ENCODE measurements around the gene CLDN10. TPM values are rescaled to one million over a fixed set of nuclear protein-coding genes. Genes with fewer than 3 reads are reported as not detected.
"Not testable (repeated sequence)": the region's sequence is repeated elsewhere in the genome, so short reads cannot be mapped to it uniquely, and the experiment has no call there.

The CLDN10 gene
- total RNA-seq, 1 experiment from 2014 or later = not detected

- no peaks in the 10 kb centered on the region for H3K9me3 ChIP-seq (ENCODE audit: low read length)
- POLR2A ChIA-PET (ENCODE audit: unreplicated experiment) = no interaction called here
- no peaks in the 10 kb centered on the region for H3K36me3 ChIP-seq (ENCODE audit: low read depth, low read length)
- no peak overlapping the region for H3K27ac ChIP-seq (ENCODE audit: low read length)
- no peaks in the 10 kb centered on the region for H3K79me2 ChIP-seq (ENCODE audit: low read length)
- H2AFZ ChIP-seq (ENCODE audit: low read length) = no peak overlapping the region
- BruUV-seq (replicated peaks) = no TSS peak
- H3K4me2 ChIP-seq (ENCODE audit: low read length) = no peak overlapping the region
- H3K9me2 ChIP-seq (replicated peaks; ENCODE audit: low read length) = no peaks in the 10 kb centered on the region
- intact Hi-C loops (cut with micrococcal nuclease) = no loop called here
- H3K9ac ChIP-seq (ENCODE audit: low read length) = no peak overlapping the region
- H4K20me1 ChIP-seq (ENCODE audit: low read length) = no peaks in the 10 kb centered on the region
- ATAC-seq = no peak
- H3K27me3 ChIP-seq (ENCODE audit: low read length) = no peaks in the 10 kb centered on the region
- H3K4me1 ChIP-seq (ENCODE audit: insufficient read depth, low read length) = peaks cover 30% of the 10 kb centered on the region
- DNase-seq = no peak
- CTCF ChIA-PET = no interaction called here
- no peak for TF ChIP-seq CTCF (conservative IDR thresholded peaks at IDR 0.05; ENCODE audit: low read depth, low read length)
- TF ChIP-seq EZH2phosphoT487 (IDR thresholded peaks at IDR 0.05; ENCODE audit: borderline replicate concordance, low read length) = no peak
- TF ChIP-seq EZH2 (IDR thresholded peaks at IDR 0.05; ENCODE audit: low read length, unreplicated experiment) = no peak
- H3K4me3 ChIP-seq (ENCODE audit: low read length) = no peak overlapping the region
- no peaks in the 10 kb centered on the region for H3F3A ChIP-seq (ENCODE audit: low read length, unreplicated experiment)
Observed at GRCh38 chr13:95560387-95560786, 7.9 kb downstream of the CLDN10 start.

- ChIA-PET CTCF (interaction anchor here (0.5 to 1.6 kb wide), 3 partner anchors 26 to 70 kb away, joined by 3 to 8 read pairs (median 5); no protein-coding TSS in a partner anchor), POLR2A (ENCODE audit: unreplicated experiment) (interaction anchor here (0.5 kb wide), 1 partner anchor 292 kb away, joined by 3 read pairs; no protein-coding TSS in a partner anchor)
- Histone ChIP-seq H3K9me2 (replicated peaks; ENCODE audit: low read length) (no peaks in the 10 kb centered on the region), H3K4me3 (ENCODE audit: low read length) (no peak overlapping the region), H3K36me3 (ENCODE audit: low read depth, low read length) (no peaks in the 10 kb centered on the region), H3K27ac (ENCODE audit: low read length) (no peak overlapping the region), H4K20me1 (ENCODE audit: low read length) (no peaks in the 10 kb centered on the region), H3K9ac (ENCODE audit: low read length) (no peak overlapping the region), H3K4me1 (ENCODE audit: insufficient read depth, low read length) (peaks cover 15% of the 10 kb centered on the region), H3K4me2 (ENCODE audit: low read length) (no peak overlapping the region), H3F3A (ENCODE audit: low read length, unreplicated experiment) (no peaks in the 10 kb centered on the region), H3K9me3 (ENCODE audit: low read length) (no peaks in the 10 kb centered on the region), H3K79me2 (ENCODE audit: low read length) (no peaks in the 10 kb centered on the region), H3K27me3 (ENCODE audit: low read length) (no peaks in the 10 kb centered on the region), H2AFZ (ENCODE audit: low read length) (no peak overlapping the region)
- no peak for DNase-seq
- TF ChIP-seq EZH2phosphoT487 (IDR thresholded peaks at IDR 0.05; ENCODE audit: borderline replicate concordance, low read length) = no peak
- peak; percentile 45 for TF ChIP-seq CTCF (conservative IDR thresholded peaks at IDR 0.05; ENCODE audit: low read depth, low read length)
- intact Hi-C loops (cut with micrococcal nuclease) = loop anchor here (2.0 kb wide), 1 partner anchor 69 kb away; no protein-coding TSS in a partner anchor
- no TSS peak for BruUV-seq (replicated peaks)
- ATAC-seq = peak; percentile 59
Observed at GRCh38 chr13:95564091-95564490, 11.6 kb downstream of the CLDN10 start.

DNA sequence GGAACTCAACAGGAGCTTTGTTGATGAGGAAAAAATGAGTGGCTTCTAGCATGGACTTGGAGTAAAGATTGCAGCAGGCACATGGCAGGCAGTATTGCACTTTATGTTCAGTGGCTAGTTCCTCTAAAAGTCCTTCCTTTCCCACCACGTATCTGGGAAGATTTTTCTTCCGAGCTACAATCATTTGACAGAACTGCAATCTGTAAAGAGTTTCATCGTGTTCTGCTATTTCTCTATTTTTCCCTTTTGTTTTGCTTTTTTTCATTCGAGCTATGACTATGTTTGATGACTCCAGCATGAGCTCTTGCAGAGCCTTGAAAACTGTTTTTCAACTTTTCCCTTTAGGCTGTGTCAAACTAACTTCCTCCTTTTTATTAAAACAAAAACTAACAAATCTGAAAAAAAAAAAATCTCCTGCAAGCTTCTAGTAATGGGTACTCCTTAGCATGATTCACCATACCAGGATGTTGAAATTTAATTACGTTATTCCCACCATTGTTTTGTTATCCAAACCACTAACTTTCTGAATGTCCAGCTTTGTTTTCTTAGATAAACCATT lies 12.3 kb downstream of the CLDN10 start:
- H3K4me1 ChIP-seq (ENCODE audit: insufficient read depth, low read length) = peaks cover 9% of the 10 kb centered on the region
- H3K36me3 ChIP-seq (ENCODE audit: low read depth, low read length) = no peaks in the 10 kb centered on the region
- intact Hi-C loops (cut with micrococcal nuclease) = loop anchor here (2.0 kb wide), 1 partner anchor 70 kb away; no protein-coding TSS in a partner anchor
- no peaks in the 10 kb centered on the region for H3K9me3 ChIP-seq (ENCODE audit: low read length)
- ChIA-PET CTCF (interaction anchor here (0.5 to 1.6 kb wide), 4 partner anchors 27 to 71 kb away, joined by 3 to 8 read pairs (median 5); no protein-coding TSS in a partner anchor), POLR2A (ENCODE audit: unreplicated experiment) (interaction anchor here (0.5 kb wide), 1 partner anchor 293 kb away, joined by 3 read pairs; no protein-coding TSS in a partner anchor)
- H3K27ac ChIP-seq (ENCODE audit: low read length) = no peak overlapping the region
- H3F3A ChIP-seq (ENCODE audit: low read length, unreplicated experiment) = no peaks in the 10 kb centered on the region
- no TSS peak for BruUV-seq (replicated peaks)
- H3K79me2 ChIP-seq (ENCODE audit: low read length) = no peaks in the 10 kb centered on the region
- DNase-seq = peak; percentile 23
- TF ChIP-seq EZH2 (IDR thresholded peaks at IDR 0.05; ENCODE audit: low read length, unreplicated experiment) (no peak), EZH2phosphoT487 (IDR thresholded peaks at IDR 0.05; ENCODE audit: borderline replicate concordance, low read length) (no peak), CTCF (conservative IDR thresholded peaks at IDR 0.05; ENCODE audit: low read depth, low read length) (no peak)
- no peak overlapping the region for H3K4me3 ChIP-seq (ENCODE audit: low read length)
- no peaks in the 10 kb centered on the region for H3K9me2 ChIP-seq (replicated peaks; ENCODE audit: low read length)
- no peaks in the 10 kb centered on the region for H4K20me1 ChIP-seq (ENCODE audit: low read length)
- no peak overlapping the region for H3K9ac ChIP-seq (ENCODE audit: low read length)
- peak; percentile 37; the same call in 1 of the 2 replicates for ATAC-seq
- H2AFZ ChIP-seq (ENCODE audit: low read length) = no peak overlapping the region
- no peak overlapping the region for H3K4me2 ChIP-seq (ENCODE audit: low read length)
- H3K27me3 ChIP-seq (ENCODE audit: low read length) = no peaks in the 10 kb centered on the region

- ATAC-seq; H3K27ac ChIP-seq (ENCODE audit: low read length); POLR2A ChIA-PET (ENCODE audit: unreplicated experiment); H3K27me3 ChIP-seq (ENCODE audit: low read length); H3K79me2 ChIP-seq (ENCODE audit: low read length); H3K9me2 ChIP-seq (replicated peaks; ENCODE audit: low read length); H3K4me3 ChIP-seq (ENCODE audit: low read length); DNase-seq; H3K9me3 ChIP-seq (ENCODE audit: low read length); BruUV-seq (replicated peaks); H3K4me2 ChIP-seq (ENCODE audit: low read length); H3K36me3 ChIP-seq (ENCODE audit: low read depth, low read length); H3K9ac ChIP-seq (ENCODE audit: low read length); H3K4me1 ChIP-seq (ENCODE audit: insufficient read depth, low read length); CTCF ChIA-PET; H4K20me1 ChIP-seq (ENCODE audit: low read length); H2AFZ ChIP-seq (ENCODE audit: low read length); H3F3A ChIP-seq (ENCODE audit: low read length, unreplicated experiment): not testable (repeated sequence)
- intact Hi-C loops (cut with micrococcal nuclease) = loop anchor here (2.0 kb wide), 1 partner anchor 71 kb away; no protein-coding TSS in a partner anchor
Observed at GRCh38 chr13:95565758-95566157, 13.2 kb downstream of the CLDN10 start.

All from PC-3 (cell line).